LNCaP clone FGC (cell line): ENCODE results near the gene POC1B.
"Not testable (repeated sequence)": the region's sequence is repeated elsewhere in the genome, so short reads cannot be mapped to it uniquely, and the experiment has no call there.

ENCODE experiments used
- DNase-seq: peaks from one replicate; pipeline ENCODE4 v3.0.0-alpha.2; 2011; ENCODE audit warnings: low read depth
- H3K4me3 ChIP-seq: 2 replicates; pipeline ENCODE4 v1.5.1; 2011; ENCODE audit warnings: mild to moderate bottlenecking, low read depth, low read length, control low read depth
- CTCF ChIP-seq: IDR thresholded peaks from 2 replicates; pipeline ENCODE4 v1.5.1; 2012; ENCODE audit warnings: mild to moderate bottlenecking; ENCODE audit not compliant: control insufficient read depth, insufficient read depth; ENCODE audit errors: extremely low read depth

POC1B gene

DNA sequence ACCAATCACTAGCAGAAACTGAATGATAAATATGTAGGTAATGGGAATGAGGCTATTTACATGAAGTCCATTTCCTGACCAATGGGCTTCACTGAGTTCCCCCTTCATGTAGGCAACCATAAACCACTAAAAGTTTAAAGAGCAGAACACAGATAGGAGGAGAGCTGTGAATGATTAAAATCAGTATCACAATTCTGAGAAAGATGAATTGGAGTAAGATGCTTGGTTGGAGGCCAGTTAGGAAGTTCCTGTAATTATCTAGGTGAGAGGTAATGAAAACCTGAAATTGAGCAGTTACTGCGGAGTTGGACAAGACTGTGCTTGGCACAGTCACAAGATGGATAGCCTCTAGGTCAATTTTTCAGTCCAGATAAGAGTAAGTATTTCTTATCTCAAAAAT is 57.8 kb downstream of the POC1B start:
- TF ChIP-seq CTCF, result no peak
- no peak overlapping the region for H3K4me3 ChIP-seq
- no peak for DNase-seq

DNA sequence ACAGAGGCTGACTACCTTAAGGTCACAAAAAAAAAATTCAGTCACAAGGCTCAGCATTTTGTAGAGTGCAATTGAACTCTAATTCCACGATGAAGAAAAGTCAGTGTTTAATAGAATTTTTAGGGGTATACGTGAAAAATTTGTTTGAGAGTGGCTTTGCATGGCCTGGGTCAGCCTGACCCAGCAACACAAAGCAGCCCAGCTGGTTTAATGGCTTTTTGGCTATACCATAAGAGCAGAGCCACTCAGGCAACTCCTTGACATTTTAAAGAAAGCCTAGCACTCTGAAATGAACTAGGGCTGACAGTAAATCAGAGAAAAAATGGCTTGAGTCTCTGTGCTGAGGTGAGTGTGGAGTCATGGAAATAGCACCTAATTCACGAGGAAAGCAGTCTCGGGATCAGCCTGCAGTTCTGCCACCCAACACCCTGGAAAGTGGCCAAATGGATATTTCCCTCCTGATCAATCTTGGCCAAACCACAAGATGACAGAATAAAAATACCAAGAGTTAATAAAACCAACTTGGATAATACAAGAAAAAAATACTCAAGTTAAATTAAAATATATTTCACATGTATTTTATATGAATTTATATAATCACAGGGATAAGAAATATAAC is 60.8 kb downstream of the POC1B start:
- TF ChIP-seq CTCF, result no peak
- no peak overlapping the region for H3K4me3 ChIP-seq
- DNase-seq, result no peak

DNA sequence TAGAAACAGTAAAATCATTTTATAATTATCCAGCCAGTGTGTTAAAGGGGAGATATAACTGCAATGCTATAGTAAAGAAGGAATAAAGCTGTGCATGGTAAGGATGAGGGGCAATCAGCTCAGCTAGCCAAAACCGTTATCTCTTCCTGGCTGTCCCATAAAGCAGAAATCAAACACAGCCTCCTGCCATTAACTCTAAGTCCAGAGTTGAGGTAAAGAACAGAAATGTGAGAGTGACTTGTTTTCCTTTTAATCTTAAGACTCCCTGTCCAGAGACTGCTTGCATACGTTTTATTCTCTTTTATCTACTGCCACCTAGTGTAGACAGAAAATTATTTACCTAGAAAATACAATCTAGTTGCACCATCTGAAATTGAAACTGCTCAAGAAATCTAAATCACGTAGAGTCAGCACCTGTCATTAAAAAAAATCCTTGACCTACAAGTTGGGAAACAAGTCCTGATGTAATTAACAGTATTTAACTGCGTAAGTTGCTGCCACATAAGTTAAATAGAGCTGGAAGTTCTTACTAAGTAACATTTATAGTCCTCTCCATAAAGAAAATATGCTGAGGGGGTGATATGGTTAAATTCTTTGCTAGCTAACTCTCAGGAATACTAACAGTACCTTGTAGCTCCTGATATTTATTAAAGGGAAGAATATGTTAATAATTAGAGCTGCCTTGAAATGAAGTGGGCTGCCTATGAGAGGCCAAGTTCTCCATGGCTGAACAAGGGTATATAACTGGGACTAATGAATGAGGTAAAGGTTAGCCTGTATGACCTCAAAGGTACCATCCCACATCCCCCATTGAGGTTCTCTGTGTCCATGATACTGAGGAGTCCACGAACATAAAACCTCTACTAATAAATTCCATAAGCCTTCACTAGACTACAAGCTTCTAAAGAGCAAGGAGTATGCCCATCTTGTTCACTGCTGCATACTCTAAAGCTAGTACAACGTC is 63.9 kb downstream of the POC1B start:
- peak; percentile 44 for DNase-seq
- no peak overlapping the region for H3K4me3 ChIP-seq
- TF ChIP-seq CTCF, result peak; percentile 45

DNA sequence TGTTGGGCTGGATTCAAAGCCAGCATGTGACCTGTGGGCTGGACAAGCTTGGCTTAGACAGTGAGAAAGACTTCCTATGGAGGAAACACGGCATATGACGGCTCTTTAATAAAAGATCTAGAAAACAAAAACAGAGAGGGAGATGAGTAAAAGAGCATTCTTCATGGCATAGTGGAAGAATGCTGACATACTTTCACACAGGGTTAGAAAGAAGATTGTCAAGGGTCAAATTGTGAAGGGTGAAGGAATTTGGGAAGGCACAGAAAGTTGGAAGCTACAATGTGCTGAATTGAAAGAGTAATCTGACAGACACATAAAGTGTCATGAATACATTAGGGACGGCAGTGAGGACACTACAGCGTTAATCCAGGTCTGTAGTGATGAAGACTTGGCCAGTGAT is 64.7 kb downstream of the POC1B start:
- no peak for DNase-seq
- H3K4me3 ChIP-seq, result no peak overlapping the region

GRCh38 chr12:89459279-89459678 is 66.6 kb downstream of the POC1B start:
- DNase-seq, H3K4me3 ChIP-seq: not testable (repeated sequence)
- TF ChIP-seq CTCF, result 0 out of 2 replicates have a peak, but pooled peaks have one; percentile 15

More for the DNA sequence above, 64.7 kb downstream of the POC1B start:
- TF ChIP-seq CTCF, result no peak

- H3K4me3 ChIP-seq, result no peak overlapping the region
- TF ChIP-seq CTCF, result no peak
- DNase-seq, result no peak
These were observed 69.3 kb downstream of the POC1B start for GRCh38 chr12:89456565-89456964.
